ENCODE measurements around the gene ZNF692. TPM values are rescaled to one million over a fixed set of nuclear protein-coding genes. Genes with fewer than 3 reads are reported as not detected.
A peak's percentile ranks its signal among the peaks of the same experiment; 100 is the strongest.

ZNF692 gene
- polyA plus RNA-seq, 4 donors = 42.2 to 124 (median 70.2) TPM

DNA sequence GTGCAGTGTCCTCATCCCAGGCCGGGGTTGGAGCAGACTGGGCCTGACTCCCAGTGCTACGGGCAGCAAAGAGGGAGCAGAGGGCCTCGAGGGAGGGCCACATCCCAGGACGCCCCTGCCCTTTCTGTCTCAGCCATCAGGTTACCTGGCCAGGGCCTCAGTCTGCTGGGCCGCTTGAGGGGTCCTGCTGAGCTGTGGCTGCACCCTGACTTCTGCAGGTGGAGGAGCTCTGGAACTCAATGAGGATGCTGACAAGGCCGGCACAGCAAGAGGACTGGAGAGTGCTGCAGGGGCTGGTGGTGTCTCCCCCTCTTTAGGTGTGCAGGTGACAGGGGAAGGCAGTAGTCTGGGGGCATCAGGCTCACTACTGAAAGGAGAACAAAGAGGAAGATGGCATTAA, 3.3 kb downstream of the ZNF692 start:
- Histone ChIP-seq H3K4me1 (ENCODE audit: control insufficient read depth in 3 of 3, insufficient read depth in 2 of 3, low read depth in 1 of 3, low read length in 2 of 3) (peaks cover 0 to 17% (median 2%) of the 10 kb centered on the region in 3 donors), H3K36me3 (ENCODE audit: control insufficient read depth in 3 of 3, insufficient read depth in 2 of 3, low read depth in 1 of 3, low read length in 3 of 3) (peaks cover 0 to 46% (median 0%) of the 10 kb centered on the region in 3 donors), H3K9me3 (ENCODE audit: control insufficient read depth in 2 of 2, insufficient read depth in 1 of 2, low read depth in 1 of 2, low read length in 1 of 2) (no peaks in the 10 kb centered on the region), H3K27me3 (ENCODE audit: control insufficient read depth in 3 of 3, insufficient read depth in 3 of 3, low read length in 3 of 3) (no peaks in the 10 kb centered on the region), H3K4me3 (ENCODE audit: low read depth in 1 of 3, low read length in 3 of 3) (no peak overlapping the region), H3K27ac (ENCODE audit: low read depth in 1 of 3, low read length in 2 of 3) (no peak overlapping the region)
- FAIRE-seq (no peak), DNase-seq (no peak)
- 91 to 95% (median 91%) methylated on average over 6 of the region's 6 CpGs for WGBS, 3 donors

DNA sequence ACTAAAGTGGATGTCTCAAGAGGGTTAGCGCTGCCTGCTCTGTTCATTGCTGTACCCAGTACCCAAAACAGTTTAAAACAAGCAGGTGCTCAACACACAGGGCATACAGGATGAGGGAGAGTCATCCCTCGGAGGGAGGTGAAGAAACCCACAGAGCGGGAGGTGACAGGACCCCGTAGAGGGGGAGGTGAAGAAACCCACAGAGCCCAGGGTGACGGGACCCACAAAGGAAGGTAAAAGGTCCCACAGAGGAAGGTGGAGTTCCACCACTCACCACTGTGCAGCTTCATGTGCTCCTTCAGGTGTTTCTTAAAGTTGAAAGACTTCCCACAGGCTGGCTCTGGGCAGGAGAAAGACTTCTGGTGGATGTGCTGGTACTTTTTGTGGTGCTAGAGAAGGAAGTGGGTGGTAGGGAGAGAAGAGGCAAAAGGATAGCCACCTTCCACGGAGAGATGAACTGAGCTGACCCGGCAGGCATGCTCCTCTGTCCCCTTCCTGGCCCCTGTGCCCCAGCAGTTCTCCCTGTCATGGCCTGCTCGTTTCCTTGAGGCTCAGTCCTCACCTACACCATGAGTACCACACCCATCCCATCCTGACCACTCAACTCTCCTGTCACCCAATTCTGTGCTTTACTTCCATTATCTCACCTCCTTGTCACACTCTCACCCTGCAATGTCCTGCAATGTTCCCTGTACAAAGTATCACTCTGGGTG, 5.1 kb downstream of the ZNF692 start:
- Histone ChIP-seq H3K4me1 (ENCODE audit: control insufficient read depth in 3 of 3, insufficient read depth in 2 of 3, low read depth in 1 of 3, low read length in 2 of 3) (peaks cover 0 to 10% (median 2%) of the 10 kb centered on the region in 3 donors), H3K27ac (ENCODE audit: low read depth in 1 of 3, low read length in 2 of 3) (no peak overlapping the region), H3K9me3 (ENCODE audit: control insufficient read depth in 2 of 2, insufficient read depth in 1 of 2, low read depth in 1 of 2, low read length in 1 of 2) (no peaks in the 10 kb centered on the region), H3K36me3 (ENCODE audit: control insufficient read depth in 3 of 3, insufficient read depth in 2 of 3, low read depth in 1 of 3, low read length in 3 of 3) (peaks cover 0 to 64% (median 6%) of the 10 kb centered on the region in 3 donors), H3K27me3 (ENCODE audit: control insufficient read depth in 3 of 3, insufficient read depth in 3 of 3, low read length in 3 of 3) (no peaks in the 10 kb centered on the region), H3K4me3 (ENCODE audit: low read depth in 1 of 3, low read length in 3 of 3) (no peak overlapping the region)
- DNase-seq (peak in 1 of 2 donors; percentile 16), FAIRE-seq (no peak)
- 70 to 76% (median 74%) methylated on average over 6 to 8 of the region's 8 CpGs for WGBS, 3 donors

DNA sequence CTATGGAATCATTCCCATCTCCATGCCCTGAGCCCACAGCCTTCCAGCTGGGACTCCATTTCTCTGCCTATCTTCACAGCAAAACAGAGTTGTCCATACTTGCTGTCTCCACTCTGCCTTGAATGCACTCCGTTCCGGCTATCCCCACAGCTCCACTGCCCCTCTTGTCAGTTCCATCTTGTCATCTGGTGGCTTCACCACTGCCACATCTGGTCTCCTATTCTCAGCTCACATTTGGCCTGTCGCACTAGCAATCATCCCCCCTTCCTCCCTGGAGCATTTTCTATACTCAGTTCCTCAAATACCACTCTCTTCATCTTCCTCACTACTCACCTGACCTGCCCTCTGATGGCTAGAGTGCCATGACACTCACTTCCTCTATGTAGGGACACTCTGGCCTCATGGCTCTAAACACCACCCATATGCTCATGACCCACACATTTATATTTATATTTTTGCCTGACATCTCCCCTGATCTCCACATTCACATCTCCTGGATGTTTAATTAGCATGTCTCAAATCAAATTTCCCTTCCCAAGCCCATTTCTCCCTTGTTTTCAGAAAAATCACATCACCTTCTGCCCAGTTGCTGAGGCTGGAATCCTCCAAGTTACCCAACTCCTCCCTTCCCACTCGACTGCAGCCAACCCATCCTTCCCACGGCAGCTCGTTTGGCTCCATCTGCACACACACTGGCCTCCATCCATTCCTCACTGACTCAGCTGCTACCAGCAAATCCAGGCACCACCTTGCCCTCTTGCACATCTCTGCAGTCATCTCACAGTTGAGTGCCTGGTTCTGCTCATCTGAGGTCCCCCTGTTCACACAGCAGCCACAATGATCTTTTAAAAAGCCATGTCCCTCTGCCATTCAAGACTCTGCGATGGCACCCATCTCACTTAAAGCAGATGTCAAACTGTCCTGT, 6.1 kb downstream of the ZNF692 start:
- H3K4me1 ChIP-seq (ENCODE audit: control insufficient read depth in 3 of 3, insufficient read depth in 2 of 3, low read depth in 1 of 3, low read length in 2 of 3) = peaks cover 0 to 8% (median under 1%) of the 10 kb centered on the region in 3 donors
- no peak for DNase-seq
- 79 to 92% (median 90%) methylated on average over 7 of the region's 7 CpGs for WGBS, 3 donors
- H3K9me3 ChIP-seq (ENCODE audit: control insufficient read depth in 2 of 2, insufficient read depth in 1 of 2, low read depth in 1 of 2, low read length in 1 of 2) = no peaks in the 10 kb centered on the region
- no peak for FAIRE-seq
- H3K4me3 ChIP-seq (ENCODE audit: low read depth in 1 of 3, low read length in 3 of 3) = no peak overlapping the region
- H3K27ac ChIP-seq (ENCODE audit: low read depth in 1 of 3, low read length in 2 of 3) = no peak overlapping the region
- H3K36me3 ChIP-seq (ENCODE audit: control insufficient read depth in 3 of 3, insufficient read depth in 2 of 3, low read depth in 1 of 3, low read length in 3 of 3) = peaks cover 7 to 74% (median 10%) of the 10 kb centered on the region in 3 donors
- H3K27me3 ChIP-seq (ENCODE audit: control insufficient read depth in 3 of 3, insufficient read depth in 3 of 3, low read length in 3 of 3) = no peaks in the 10 kb centered on the region

DNA sequence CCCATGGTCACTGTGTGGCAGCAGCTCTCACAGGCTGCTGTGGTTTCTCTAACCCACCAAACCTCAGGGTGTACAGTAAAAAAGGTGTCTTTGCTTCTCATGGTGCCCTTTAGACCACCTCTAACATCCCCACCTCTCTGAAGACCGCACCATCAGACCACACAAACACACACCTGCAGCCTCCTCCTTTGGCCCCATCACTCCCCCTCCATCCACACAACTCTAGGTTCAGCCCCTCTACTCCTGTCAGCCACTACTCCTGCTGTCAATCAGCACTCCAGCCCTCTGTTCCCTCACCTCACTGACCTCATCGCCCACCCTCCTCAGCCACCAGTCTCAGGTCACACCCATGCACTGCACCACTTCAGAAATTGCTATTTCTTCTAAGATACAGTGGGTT, 7.5 kb downstream of the ZNF692 start:
- DNase-seq = no peak
- WGBS, 3 donors = 62 to 91% (median 80%) methylated on average over 2 of the region's 2 CpGs
- Histone ChIP-seq H3K4me3 (ENCODE audit: low read depth in 1 of 3, low read length in 3 of 3) (no peak overlapping the region), H3K27me3 (ENCODE audit: control insufficient read depth in 3 of 3, insufficient read depth in 3 of 3, low read length in 3 of 3) (no peaks in the 10 kb centered on the region), H3K27ac (ENCODE audit: low read depth in 1 of 3, low read length in 2 of 3) (no peak overlapping the region), H3K9me3 (ENCODE audit: control insufficient read depth in 2 of 2, insufficient read depth in 1 of 2, low read depth in 1 of 2, low read length in 1 of 2) (no peaks in the 10 kb centered on the region), H3K4me1 (ENCODE audit: control insufficient read depth in 3 of 3, insufficient read depth in 2 of 3, low read depth in 1 of 3, low read length in 2 of 3) (no peaks in the 10 kb centered on the region), H3K36me3 (ENCODE audit: control insufficient read depth in 3 of 3, insufficient read depth in 2 of 3, low read depth in 1 of 3, low read length in 3 of 3) (peaks cover 14 to 86% (median 16%) of the 10 kb centered on the region in 3 donors)
- FAIRE-seq = no peak

GRCh38 chr1:248850536-248851251, 8.2 kb downstream of the ZNF692 start:
- no peak overlapping the region for H3K4me3 ChIP-seq (ENCODE audit: low read depth in 1 of 3, low read length in 3 of 3)
- DNase-seq (no peak), FAIRE-seq (no peak)
- no peaks in the 10 kb centered on the region for H3K27me3 ChIP-seq (ENCODE audit: control insufficient read depth in 3 of 3, insufficient read depth in 3 of 3, low read length in 3 of 3)
- peaks cover 14 to 84% (median 23%) of the 10 kb centered on the region in 3 donors for H3K36me3 ChIP-seq (ENCODE audit: control insufficient read depth in 3 of 3, insufficient read depth in 2 of 3, low read depth in 1 of 3, low read length in 3 of 3)
- WGBS, 3 donors = 80 to 86% (median 83%) methylated on average over 10 of the region's 10 CpGs
- H3K4me1 ChIP-seq (ENCODE audit: control insufficient read depth in 3 of 3, insufficient read depth in 2 of 3, low read depth in 1 of 3, low read length in 2 of 3) = no peaks in the 10 kb centered on the region
- no peaks in the 10 kb centered on the region for H3K9me3 ChIP-seq (ENCODE audit: control insufficient read depth in 2 of 2, insufficient read depth in 1 of 2, low read depth in 1 of 2, low read length in 1 of 2)
- H3K27ac ChIP-seq (ENCODE audit: low read depth in 1 of 3, low read length in 2 of 3) = no peak overlapping the region

GRCh38 chr1:248850124-248850523, 8.8 kb downstream of the ZNF692 start:
- DNase-seq (no peak), FAIRE-seq (no peak)
- Histone ChIP-seq H3K36me3 (ENCODE audit: control insufficient read depth in 3 of 3, insufficient read depth in 2 of 3, low read depth in 1 of 3, low read length in 3 of 3) (peaks cover 14 to 83% (median 27%) of the 10 kb centered on the region in 3 donors), H3K27me3 (ENCODE audit: control insufficient read depth in 3 of 3, insufficient read depth in 3 of 3, low read length in 3 of 3) (no peaks in the 10 kb centered on the region), H3K4me1 (ENCODE audit: control insufficient read depth in 3 of 3, insufficient read depth in 2 of 3, low read depth in 1 of 3, low read length in 2 of 3) (no peaks in the 10 kb centered on the region), H3K9me3 (ENCODE audit: control insufficient read depth in 2 of 2, insufficient read depth in 1 of 2, low read depth in 1 of 2, low read length in 1 of 2) (no peaks in the 10 kb centered on the region), H3K4me3 (ENCODE audit: low read depth in 1 of 3, low read length in 3 of 3) (no peak overlapping the region), H3K27ac (ENCODE audit: low read depth in 1 of 3, low read length in 2 of 3) (no peak overlapping the region)
- WGBS, 3 donors = 86 to 87% (median 87%) methylated on average over 8 to 9 of the region's 9 CpGs

- Histone ChIP-seq H3K27me3 (ENCODE audit: control insufficient read depth in 3 of 3, insufficient read depth in 3 of 3, low read length in 3 of 3) (no peaks in the 10 kb centered on the region), H3K36me3 (ENCODE audit: control insufficient read depth in 3 of 3, insufficient read depth in 2 of 3, low read depth in 1 of 3, low read length in 3 of 3) (peaks cover 14 to 83% (median 30%) of the 10 kb centered on the region in 3 donors), H3K4me3 (ENCODE audit: low read depth in 1 of 3, low read length in 3 of 3) (no peak overlapping the region), H3K4me1 (ENCODE audit: control insufficient read depth in 3 of 3, insufficient read depth in 2 of 3, low read depth in 1 of 3, low read length in 2 of 3) (no peaks in the 10 kb centered on the region), H3K9me3 (ENCODE audit: control insufficient read depth in 2 of 2, insufficient read depth in 1 of 2, low read depth in 1 of 2, low read length in 1 of 2) (no peaks in the 10 kb centered on the region), H3K27ac (ENCODE audit: low read depth in 1 of 3, low read length in 2 of 3) (no peak overlapping the region)
- FAIRE-seq (no peak), DNase-seq (no peak)
- 78 to 91% (median 88%) methylated on average over 3 of the region's 3 CpGs for WGBS, 3 donors
These were observed 9.2 kb downstream of the ZNF692 start for GRCh38 chr1:248849637-248850036.

- H3K4me3 ChIP-seq (ENCODE audit: low read depth in 1 of 3, low read length in 3 of 3) = no peak overlapping the region
- no peaks in the 10 kb centered on the region for H3K27me3 ChIP-seq (ENCODE audit: control insufficient read depth in 3 of 3, insufficient read depth in 3 of 3, low read length in 3 of 3)
- no peak for DNase-seq
- peaks cover 14 to 86% (median 32%) of the 10 kb centered on the region in 3 donors for H3K36me3 ChIP-seq (ENCODE audit: control insufficient read depth in 3 of 3, insufficient read depth in 2 of 3, low read depth in 1 of 3, low read length in 3 of 3)
- no peak overlapping the region for H3K27ac ChIP-seq (ENCODE audit: low read depth in 1 of 3, low read length in 2 of 3)
- WGBS, 3 donors = 88 to 96% (median 95%) methylated on average over 3 of the region's 3 CpGs
- H3K4me1 ChIP-seq (ENCODE audit: control insufficient read depth in 3 of 3, insufficient read depth in 2 of 3, low read depth in 1 of 3, low read length in 2 of 3) = no peaks in the 10 kb centered on the region
- no peak for FAIRE-seq
- H3K9me3 ChIP-seq (ENCODE audit: control insufficient read depth in 2 of 2, insufficient read depth in 1 of 2, low read depth in 1 of 2, low read length in 1 of 2) = no peaks in the 10 kb centered on the region
These were observed 9.7 kb downstream of the ZNF692 start for GRCh38 chr1:248849152-248849551.
